Left lung (tissue), 10 donors: ENCODE data around the gene UQCRQ. TPM values are rescaled to one million over a fixed set of nuclear protein-coding genes. Genes with fewer than 3 reads are reported as not detected.

Source experiments
- ATAC-seq: fragments of 200-7000 bp; cut with Tn5 transposase; one replicate; pipeline ENCODE4 v1.9.1; 2020; ENCODE audit warnings: moderate library complexity
- DNase-seq, 4 donors: peaks; one replicate each; pipeline ENCODE4 v3.0.0-alpha.2; 2013 to 2020
- H3K27ac ChIP-seq, 2 donors: fragments of 200-600 bp; sonication (generic) in 1 of 2; one replicate each; pipeline versions ENCODE4 v1.5.0 to v1.8.0; 2020 to 2021
- H3K27me3 ChIP-seq, 2 donors: fragments of 200-600 bp; sonication (generic) in 1 of 2; one replicate each; pipeline versions ENCODE4 v1.5.0 to v1.8.0; 2020 to 2021
- H3K36me3 ChIP-seq, 2 donors: fragments of 200-600 bp; sonication (generic) in 1 of 2; one replicate each; pipeline versions ENCODE4 v1.5.0 to v1.8.0; 2020 to 2021
- H3K4me1 ChIP-seq, 2 donors: fragments of 200-600 bp; one replicate each; pipeline ENCODE4 v1.8.0; 2021
- H3K4me3 ChIP-seq, 2 donors: fragments of 200-600 bp; sonication (generic) in 1 of 2; one replicate each; pipeline versions ENCODE4 v1.5.0 to v1.8.0; 2020 to 2021; ENCODE audit warnings: mild to moderate bottlenecking in 1 of 2
- H3K9me3 ChIP-seq, 2 donors: fragments of 200-600 bp; sonication (generic) in 1 of 2; one replicate each; pipeline versions ENCODE4 v1.5.0 to v1.8.0; 2020 to 2021
- CTCF ChIP-seq, 2 donors: fragments of 200-600 bp; sonication (generic) in 1 of 2; IDR thresholded peaks; one replicate each; pipeline versions ENCODE4 v1.5.0 to v1.8.0; 2021; ENCODE audit warnings: antibody characterized with exemption in 2 of 2
- intact Hi-C, 2 donors: fragments of 100-400 bp; cut with DNase I; formaldehyde crosslinking; loops; one replicate each; pipeline versions ENCODE4 v1.11.2 to v1.14.2; 2022
- polyA plus RNA-seq, 6 donors: library from polyadenylated mRNA; unstranded; fragments of 120-200 nt; gene quantifications; one replicate each; pipeline ENCODE4 v1.2.1, GENCODE V29; 2013; ENCODE audit not compliant: insufficient read length in 6 of 6
- total RNA-seq, 2 donors: library from RNA; stranded (reverse); fragmentation: NEBNext Ultra II Directional; extraction: Animal tissue kit (Norgen Biotek cat#: 25700); gene quantifications; one replicate each; pipeline ENCODE4 v1.2.1, GENCODE V29; 2021
- donor health status: DM: no; HTN: yes; CAD: no.
- donor health status: DM: no; HTN: no; CAD: no.

The UQCRQ gene
- total and polyA plus RNA-seq, 8 donors = 130 to 507 (median 168) TPM

GRCh38 chr5:132901036-132901435 is 34.6 kb downstream of the UQCRQ start:
- Histone ChIP-seq H3K27ac (no peak overlapping the region), H3K9me3 (no peaks in the 10 kb centered on the region), H3K4me1 (peaks cover 0 to 9% of the 10 kb centered on the region in 2 donors), H3K36me3 (peaks cover 0 to 68% of the 10 kb centered on the region in 2 donors), H3K4me3 (no peak overlapping the region), H3K27me3 (no peaks in the 10 kb centered on the region)
- no peak for TF ChIP-seq CTCF (IDR thresholded peaks at IDR 0.05)
- DNase-seq = no peak
- intact Hi-C loops = no loop called here
- ATAC-seq = no peak

GRCh38 chr5:132901730-132902129 is 35.3 kb downstream of the UQCRQ start:
- TF ChIP-seq CTCF (IDR thresholded peaks at IDR 0.05) = no peak
- Histone ChIP-seq H3K4me1 (peaks cover 0 to 13% of the 10 kb centered on the region in 2 donors), H3K27me3 (no peaks in the 10 kb centered on the region), H3K9me3 (no peaks in the 10 kb centered on the region), H3K27ac (no peak overlapping the region), H3K4me3 (no peak overlapping the region), H3K36me3 (peaks cover 0 to 61% of the 10 kb centered on the region in 2 donors)
- ATAC-seq (no peak), DNase-seq (peak in 1 of 4 donors; percentile 12)
- intact Hi-C loops = no loop called here

GRCh38 chr5:132905938-132906337 is 39.5 kb downstream of the UQCRQ start:
- H3K9me3 ChIP-seq = no peaks in the 10 kb centered on the region
- no peak overlapping the region for H3K4me3 ChIP-seq
- DNase-seq (peak in 1 of 4 donors; percentile 5), ATAC-seq (peak; percentile 69)
- H3K36me3 ChIP-seq = peaks cover 0 to 39% of the 10 kb centered on the region in 2 donors
- no peak overlapping the region for H3K27ac ChIP-seq
- no peaks in the 10 kb centered on the region for H3K27me3 ChIP-seq
- no peak for TF ChIP-seq CTCF (IDR thresholded peaks at IDR 0.05)
- intact Hi-C loops = no loop called here
- peaks cover 0 to 13% of the 10 kb centered on the region in 2 donors for H3K4me1 ChIP-seq

GRCh38 chr5:132907161-132907560 is 40.7 kb downstream of the UQCRQ start:
- H3K27me3 ChIP-seq = no peaks in the 10 kb centered on the region
- no peak overlapping the region for H3K4me3 ChIP-seq
- H3K9me3 ChIP-seq = no peaks in the 10 kb centered on the region
- ATAC-seq (no peak), DNase-seq (no peak)
- TF ChIP-seq CTCF (IDR thresholded peaks at IDR 0.05) = no peak
- H3K36me3 ChIP-seq = peaks cover 0 to 38% of the 10 kb centered on the region in 2 donors
- H3K4me1 ChIP-seq = peaks cover 0 to 13% of the 10 kb centered on the region in 2 donors
- intact Hi-C loops = no loop called here
- H3K27ac ChIP-seq = no peak overlapping the region

GRCh38 chr5:132909702-132910101 is 43.3 kb downstream of the UQCRQ start:
- TF ChIP-seq CTCF (IDR thresholded peaks at IDR 0.05) = no peak
- ATAC-seq (no peak), DNase-seq (no peak)
- H3K4me1 ChIP-seq = peaks cover 0 to 13% of the 10 kb centered on the region in 2 donors
- intact Hi-C loops = no loop called here
- H3K4me3 ChIP-seq = no peak overlapping the region
- no peaks in the 10 kb centered on the region for H3K27me3 ChIP-seq
- no peaks in the 10 kb centered on the region for H3K9me3 ChIP-seq
- no peak overlapping the region for H3K27ac ChIP-seq
- peaks cover 0 to 45% of the 10 kb centered on the region in 2 donors for H3K36me3 ChIP-seq
